HG03103 (cell line): ENCODE measurements around the gene SCN9A.
"Not testable (repeated sequence)": the region's sequence is repeated elsewhere in the genome, so short reads cannot be mapped to it uniquely, and the experiment has no call there.

Experiments used
- ATAC-seq: cut with Tn5 transposase; IDR thresholded peaks from one replicate; pipeline ENCODE4 v1.9.1; 2021; ENCODE audit warnings: low read depth; ENCODE audit not compliant: unreplicated experiment

The SCN9A gene

DNA sequence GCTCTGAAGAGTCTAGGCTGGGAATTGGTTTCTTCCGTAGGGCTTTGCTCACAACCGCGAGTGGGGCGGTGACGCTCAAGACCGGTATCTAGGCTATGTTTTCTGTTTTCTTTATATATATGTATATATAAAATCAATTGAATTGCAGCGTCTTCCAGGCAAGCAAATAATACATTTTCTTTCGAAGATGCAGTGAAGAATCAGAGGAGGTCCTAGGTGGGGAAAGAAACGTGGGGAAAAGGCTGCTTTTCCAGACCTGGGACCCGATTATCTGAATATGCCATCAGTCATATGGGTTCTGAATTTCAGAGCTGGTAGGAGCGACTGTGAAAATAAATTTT lies 714 bp upstream of the SCN9A start:
- no peak for ATAC-seq

DNA sequence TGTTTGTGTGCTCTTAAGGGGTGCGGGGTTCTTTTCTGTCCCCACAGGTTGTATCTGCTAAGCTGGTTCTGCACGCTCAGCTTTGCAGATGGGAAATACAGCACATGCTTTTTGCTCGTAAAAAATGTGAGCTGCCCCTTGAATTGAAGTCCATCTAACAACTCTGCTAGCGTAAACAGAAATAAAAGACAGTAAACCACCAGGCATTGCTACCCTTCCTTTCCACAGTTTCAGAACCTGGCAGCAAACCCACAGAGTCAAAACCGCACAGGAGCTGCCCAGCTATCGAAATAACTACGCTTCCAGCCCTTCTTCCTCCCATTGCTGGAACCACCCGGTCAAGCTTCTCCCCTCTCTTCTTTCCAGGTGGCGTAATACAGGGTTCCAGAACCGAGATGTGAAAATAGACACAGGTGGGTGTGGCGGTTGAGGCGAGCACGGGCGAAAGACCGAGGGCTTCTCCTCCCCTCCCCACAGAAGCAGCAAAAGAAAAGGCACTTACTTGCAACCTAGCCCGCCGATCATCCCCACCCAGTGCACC lies 479 bp downstream of the SCN9A start:
- ATAC-seq: peak; percentile 43

DNA sequence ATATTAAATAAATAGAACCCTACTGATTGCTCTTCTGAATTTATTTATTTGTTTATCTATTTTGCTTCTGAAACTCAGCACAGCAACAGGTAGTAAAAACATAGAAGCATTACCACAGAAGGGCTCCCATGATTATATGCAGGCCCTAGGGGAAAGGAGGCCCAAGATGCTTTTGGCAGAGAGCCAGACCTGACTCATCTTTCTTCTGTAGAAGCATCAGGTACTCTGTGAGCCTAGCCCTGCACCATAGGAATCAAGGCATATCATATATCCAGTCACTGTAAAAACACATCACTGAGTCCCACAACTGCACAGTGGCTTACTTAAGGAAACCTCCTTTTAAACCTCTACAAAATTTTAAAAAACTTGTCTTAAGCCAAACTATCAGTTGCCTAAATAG lies 1.8 kb downstream of the SCN9A start:
- no peak for ATAC-seq

DNA sequence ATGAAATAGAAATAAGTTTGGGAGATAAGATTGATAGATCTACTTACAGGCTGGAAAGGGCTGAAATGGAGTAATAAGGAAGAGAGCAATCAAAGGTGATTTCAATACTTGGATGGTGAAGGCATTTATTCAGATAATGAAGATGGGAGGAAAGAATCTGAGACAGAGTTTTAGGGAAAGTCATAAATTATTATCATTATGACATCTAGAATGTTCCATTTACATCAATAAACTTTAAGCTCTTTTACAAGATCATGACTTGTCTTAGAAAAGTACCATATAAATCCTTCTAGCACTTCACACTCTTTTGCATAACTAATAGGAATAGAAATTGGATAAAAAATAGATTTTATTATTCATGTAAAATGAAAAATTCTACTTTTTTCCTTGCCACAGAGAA lies 2.2 kb downstream of the SCN9A start:
- ATAC-seq: no peak

DNA sequence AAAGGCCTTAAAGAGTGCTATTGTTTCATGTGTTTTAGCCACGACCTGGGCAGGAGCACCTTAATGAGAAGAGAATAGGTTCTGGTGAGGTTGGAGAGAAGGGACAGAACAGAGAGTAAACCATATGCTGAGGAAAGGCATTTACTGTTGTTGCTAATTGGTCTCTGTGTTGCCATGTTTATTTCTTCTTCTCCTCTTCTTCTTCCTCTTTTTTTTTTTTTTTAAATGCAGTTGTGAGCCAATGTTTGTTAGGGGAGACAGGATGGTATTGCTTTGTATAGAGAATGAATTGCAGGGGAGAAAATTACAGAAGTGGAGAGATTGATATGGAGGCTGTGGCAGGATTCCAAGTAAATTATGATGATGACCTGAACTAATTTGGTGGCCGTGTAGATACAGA lies 2.6 kb downstream of the SCN9A start:
- ATAC-seq: no peak

DNA sequence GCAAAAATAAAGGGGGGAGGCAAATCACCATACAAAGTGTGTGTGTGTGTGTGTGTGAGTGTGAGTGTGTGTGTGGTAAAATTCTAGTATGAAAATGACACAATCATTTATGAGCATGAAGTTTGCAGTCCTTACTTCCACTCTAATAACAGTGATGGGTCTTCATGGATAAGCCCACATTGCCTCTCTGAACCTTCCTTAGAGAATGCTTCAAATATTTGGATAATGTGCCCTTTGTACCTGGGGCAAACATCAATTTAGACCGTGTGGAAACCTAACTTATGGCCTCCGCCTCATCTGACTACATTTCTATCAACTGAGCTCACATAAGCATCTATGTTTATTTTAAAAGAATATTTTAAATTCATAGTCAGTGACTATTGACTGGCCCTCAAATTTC lies 3.7 kb downstream of the SCN9A start:
- no peak for ATAC-seq

DNA sequence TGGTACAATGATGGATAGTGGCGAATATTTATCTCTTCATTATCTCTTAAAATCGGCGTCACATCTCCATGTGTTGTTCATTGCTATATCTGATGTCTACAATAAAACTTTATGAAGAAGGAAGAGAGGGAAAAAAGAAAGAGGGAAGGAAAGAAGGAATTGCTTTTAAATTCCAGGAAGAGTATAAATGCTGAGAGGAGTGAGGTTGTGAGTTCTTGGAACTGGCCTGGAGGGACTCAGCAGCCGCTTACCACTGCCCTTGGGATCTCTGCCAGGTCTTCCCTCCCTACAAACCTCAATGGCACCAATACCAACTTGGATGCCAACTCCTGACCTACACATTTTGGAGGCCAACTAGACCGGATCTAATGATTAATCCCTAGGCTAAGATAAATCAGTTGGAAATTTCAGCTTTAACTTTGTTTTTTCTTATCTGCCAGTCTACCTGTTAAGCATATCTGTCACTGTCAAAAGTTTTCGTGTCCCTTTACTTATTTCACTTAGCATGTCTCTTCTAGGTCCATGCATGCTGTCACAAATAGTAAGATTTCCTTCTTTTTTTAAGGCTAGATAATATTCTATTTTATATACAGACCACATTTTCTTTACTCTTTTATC lies 9.8 kb downstream of the SCN9A start:
- no peak for ATAC-seq

DNA sequence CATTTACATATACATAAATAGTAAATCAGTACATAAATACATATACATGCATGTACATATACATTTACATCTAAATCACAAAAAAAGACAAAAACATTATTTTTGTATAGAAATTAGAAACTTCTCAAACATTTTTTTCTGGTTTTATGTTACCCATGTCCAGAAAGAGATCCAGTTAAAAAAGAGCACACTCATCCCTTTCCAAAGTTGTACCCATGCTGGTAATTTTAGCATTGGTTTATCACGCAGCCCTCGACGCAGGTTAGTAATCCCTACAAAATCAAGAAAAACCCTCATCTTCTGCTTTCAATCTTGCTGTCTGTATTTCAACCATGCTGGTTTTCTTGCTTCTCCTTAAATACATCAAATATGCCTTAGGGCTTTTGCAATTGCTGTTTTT lies 10.5 kb downstream of the SCN9A start:
- no peak for ATAC-seq

DNA sequence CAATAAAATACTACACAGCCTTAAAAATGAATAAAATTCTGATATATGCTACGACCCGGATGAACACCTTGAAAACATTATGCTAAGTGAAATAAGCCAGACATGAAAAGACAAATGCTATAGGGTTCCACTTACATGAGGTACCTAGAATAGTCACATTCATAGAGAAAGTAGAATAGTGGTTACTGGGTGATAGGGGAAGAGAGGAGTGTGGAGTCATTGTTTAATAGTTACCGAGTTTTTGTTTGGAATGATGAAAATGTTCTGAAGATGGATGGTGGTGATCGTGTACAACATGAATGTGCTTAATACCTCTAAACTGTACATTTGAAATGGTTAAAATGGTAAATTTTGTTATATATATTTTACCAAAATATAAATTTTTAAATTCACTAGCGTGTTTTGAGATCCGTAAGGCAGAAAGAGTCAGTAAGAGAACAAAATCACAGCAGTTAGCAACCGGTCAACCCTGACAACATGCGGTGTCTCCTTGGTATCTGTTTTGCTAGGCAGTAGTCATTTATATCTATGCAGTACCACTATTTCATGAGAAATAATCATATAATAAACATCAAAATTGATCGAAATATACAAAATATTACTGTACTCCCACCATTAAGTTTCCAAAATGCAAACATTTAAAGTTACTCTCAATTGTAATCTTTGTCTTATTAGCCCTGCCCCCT lies 11.1 kb downstream of the SCN9A start:
- no peak for ATAC-seq

DNA sequence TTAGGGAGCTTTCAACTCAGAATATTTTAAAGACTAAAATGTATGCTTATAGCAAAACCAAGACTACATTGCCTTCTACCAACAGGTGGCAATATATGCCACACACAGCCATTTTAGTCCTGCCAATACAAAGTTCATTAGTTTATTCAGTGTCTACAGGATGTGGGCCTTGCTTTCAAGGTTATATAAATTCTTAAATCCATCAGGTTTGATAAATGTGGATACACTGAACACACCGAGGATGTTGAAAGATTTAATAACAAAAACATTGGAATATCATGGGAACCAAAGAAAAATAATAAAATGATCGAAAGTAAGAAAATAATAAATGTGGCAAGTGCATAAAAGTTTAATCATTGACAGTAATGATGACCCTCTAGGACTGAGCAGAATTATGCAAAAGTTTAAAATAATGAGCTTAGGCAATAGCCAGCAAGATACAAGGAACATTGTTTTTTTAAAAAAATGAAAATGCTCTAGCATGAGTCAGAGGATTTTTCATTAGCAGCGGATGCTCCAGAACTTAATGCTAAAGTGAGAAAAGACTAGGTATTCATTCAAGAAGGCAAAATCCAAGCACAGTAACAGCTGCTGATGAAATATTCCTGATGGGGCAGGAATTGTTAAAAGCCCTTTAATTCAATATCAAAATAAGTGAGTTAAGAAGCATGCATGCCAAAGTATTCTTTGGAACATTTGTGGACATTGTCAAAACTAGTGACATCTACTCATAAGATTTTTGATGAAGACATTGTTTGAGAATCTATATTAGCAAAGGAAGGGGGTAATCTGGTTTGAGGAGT lies 14.2 kb downstream of the SCN9A start:
- ATAC-seq: peak; percentile 79

DNA sequence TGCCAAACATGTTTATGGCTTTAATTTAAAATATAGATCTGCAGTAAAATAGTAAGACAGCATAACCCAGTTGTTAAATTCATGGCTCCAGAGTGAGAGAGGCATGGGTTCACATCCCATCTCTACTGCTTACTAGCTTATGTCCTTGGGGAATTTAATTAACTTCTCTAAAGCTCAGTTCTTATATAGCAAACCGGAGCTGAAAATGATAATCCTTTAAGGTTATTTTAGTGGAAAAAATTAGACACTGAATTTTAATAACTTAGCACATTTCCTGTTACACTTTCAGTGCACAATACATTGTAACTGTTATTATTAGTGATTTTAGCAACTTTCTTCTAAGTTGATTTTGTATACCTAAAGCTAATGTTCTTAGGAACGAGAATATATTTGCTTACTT lies 14.8 kb downstream of the SCN9A start:
- ATAC-seq: peak; percentile 6

DNA sequence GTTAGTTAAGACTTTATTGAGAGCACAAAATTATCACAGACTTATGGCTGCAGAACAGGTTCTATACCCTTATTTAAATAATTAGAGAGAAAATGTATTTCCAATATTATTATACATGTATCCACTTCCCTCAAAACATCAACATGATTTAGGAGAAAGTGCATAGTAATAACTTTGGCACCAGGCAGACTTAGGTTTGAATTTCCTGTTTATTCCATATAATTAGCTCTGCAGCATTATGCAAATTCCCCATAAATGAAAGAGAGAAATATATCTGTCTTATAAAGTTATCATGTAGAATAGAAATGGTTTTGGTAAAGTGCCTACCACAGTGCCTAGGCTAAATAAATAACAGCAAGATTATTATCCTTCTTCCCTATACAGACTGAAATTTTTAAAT lies 15.3 kb downstream of the SCN9A start:
- no peak for ATAC-seq

DNA sequence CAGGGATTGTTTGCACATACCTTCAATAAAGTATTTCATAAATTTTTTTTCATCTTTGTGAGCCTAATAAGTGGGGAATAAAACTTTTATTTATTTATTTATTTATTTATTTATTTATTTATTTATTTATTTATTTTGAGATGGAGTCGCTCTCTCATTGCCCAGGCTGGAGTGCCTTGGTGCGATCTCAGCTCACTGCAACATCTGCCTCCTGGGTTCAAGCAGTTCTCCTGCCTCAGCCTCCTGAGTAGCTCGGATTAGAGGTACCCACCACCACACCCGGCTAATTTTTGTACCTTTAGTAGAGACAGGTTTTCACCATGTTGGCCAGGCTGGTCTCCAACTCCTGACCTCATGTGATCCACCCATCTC lies 17.8 kb downstream of the SCN9A start:
- ATAC-seq: not testable (repeated sequence)

DNA sequence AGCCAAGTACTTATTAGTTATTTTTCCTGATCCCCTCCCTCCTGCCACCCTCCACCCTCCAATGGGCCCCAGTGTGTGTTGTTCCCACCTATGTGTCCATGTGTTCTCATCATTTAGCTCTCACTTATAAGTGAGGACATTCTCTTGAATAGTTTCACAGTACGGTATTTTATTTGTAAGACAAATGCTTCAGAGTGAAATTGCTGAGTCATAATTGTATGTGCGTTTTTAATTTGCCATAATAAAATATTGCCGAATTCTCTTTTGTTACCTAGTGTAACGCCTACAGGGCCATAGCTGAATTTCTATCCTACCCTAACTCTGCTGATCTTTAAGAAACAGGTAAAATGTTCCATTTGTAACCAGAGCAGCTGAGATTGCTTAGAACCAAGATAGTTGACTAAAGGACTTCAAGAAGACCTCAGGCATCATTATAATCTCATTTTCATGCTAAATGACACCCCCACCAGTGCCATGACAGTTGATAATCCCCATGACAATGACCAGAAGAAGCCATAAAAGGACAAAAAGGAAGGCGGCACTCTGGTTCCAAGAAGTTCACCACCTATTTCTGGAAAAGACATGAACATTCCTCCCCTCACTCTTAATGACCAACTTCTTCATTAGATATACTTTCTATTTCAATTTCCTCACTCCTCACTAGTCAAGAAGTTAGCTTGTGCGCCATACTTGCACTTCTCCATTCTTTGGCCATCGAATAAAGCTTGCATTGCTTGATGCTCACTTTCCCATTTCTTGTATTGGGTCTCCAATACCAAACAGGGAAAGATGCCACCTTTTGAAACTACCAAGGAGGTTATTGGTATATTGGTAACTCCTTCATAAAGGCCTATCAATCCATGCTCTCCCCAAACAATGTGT lies 18.4 kb downstream of the SCN9A start:
- no peak for ATAC-seq

DNA sequence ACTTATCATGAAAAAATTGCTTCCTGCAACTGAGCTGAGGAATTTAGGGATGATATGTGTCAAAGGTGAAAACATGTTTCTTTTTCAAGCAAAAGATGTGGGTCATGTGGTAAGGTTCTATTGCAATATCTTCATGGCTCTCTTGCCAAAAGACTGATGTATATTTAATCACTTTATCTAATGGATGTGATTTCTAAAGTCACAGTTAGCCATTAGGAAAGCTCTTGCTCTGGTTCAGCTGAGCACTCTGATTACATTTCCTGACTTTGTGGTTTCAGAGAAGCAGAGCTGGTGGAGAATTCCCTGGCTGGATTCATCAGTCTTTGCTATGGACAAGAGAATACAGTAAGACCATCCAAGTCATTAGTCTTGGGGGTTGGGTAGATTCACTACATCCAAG lies 24.4 kb downstream of the SCN9A start:
- ATAC-seq: no peak

DNA sequence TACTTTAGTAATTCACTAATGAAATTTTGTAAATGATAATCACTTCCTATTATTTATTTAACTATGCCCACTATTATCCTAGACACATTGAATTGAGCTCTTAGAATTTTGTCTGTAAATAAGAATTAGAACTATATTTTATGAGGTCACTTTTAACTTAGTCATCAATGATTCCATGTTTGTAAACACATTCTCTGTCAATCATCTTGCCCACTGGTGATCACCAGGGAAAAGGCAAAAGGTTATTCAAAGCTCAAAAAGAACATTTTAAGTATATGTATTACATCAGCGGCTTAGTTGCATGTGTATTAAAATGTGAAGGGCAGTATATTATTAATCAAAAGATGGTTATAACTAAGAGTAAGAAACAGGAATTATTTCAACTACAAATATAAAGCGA lies 25.2 kb downstream of the SCN9A start:
- no peak for ATAC-seq

DNA sequence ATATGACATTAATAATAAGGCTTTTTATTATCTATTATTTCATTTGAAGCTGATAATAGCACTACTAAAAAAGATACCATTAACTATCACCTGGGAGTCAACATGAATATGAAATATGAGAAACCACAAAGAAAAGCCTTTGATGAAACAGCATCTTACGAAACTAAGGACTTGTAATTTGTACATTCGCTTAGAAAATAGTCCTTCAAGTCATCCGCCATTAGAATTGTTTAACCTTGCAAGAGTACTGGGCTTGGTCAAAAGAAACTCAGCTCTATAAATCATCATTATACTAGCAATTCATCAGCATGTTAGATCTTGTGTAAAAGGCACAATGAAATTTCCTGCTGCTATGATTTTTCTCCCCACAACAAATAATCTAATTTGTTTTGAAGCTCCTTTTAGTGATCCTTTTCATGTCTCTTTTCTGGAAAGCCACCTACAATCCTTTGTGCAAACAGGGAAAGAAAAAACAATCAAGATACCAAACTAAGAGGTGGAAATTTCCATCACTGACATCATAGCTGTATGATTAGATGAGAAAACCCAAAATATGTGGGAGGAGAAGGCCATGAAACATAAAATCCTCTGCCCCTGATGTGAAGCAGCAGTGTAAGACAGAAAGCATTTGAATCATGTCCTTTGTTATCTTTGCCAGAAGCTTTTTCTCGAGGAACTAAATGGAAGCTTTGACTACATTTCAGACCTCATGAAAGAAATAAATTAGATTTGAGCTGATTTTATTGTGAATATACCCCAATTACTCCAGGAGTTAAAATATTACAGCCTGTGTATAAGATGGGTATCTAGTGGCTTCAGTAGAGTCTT lies 31.2 kb downstream of the SCN9A start:
- no peak for ATAC-seq

DNA sequence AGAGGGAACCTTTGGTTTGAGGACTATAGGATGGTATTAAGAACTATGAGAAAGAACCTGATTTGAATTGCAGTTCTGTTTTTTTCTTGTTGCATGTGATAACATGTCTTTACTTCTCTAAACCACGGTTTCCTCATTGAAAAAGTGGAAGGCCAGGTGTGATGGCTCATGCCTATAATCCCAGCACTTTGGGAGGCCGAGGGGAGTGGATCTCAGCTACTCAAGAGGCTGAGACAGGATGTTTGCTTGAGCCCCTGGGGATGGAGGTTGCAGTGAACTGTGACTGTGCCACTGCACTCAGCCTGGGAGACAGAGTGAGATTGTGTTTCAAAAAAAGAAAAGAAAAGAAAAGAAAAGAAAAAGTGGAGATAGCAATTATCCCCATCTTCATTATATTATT lies 32.3 kb downstream of the SCN9A start:
- no peak for ATAC-seq

DNA sequence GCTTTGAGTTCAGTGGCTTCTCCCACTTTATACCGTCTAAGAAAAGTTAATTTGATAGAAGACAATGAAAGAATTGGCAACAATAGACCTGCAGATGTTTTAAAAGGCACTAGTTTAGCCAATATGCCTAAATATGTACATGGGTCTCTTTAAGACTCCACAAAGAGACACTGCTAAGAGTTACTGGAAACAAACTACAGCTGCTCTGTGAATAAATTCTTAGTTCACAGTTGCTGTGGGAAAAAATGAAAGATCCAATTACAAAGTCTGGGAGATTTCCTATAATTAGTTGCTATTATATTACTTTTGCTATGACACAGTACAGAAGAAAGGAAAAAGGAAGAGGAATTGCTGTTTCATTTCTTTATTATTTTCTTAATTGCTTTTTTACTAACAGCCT lies 34.3 kb downstream of the SCN9A start:
- no peak for ATAC-seq

DNA sequence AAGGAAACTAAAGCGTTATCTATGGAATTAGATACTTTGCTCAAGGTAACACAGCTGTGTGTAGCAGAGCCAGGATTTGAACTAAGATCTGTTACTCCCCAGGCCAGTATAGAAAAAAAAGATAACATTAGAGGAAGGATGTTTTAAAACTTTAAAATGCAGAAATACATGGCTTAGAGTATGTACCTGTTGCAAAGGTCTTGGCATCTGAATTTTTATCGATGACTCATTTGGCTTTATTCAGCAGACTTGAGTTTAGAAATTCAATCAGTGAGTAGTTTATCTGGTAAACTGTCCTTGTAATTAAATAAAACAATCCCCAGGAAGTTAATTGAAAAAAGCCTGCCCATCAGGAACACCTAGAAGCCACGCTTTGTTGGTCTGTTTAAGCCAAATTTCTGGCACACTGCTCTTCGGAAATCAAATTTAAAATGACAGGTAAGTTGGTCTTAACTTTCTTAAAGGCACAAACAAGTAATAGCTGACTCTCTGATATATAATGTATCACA lies 36.9 kb downstream of the SCN9A start:
- no peak for ATAC-seq
